GM19043 (cell line): ENCODE measurements around the gene OR1J1.

Experiments
- ATAC-seq: cut with Tn5 transposase; IDR thresholded peaks from one replicate; pipeline ENCODE4 v1.9.1; 2021; ENCODE audit warnings: low read depth; ENCODE audit not compliant: unreplicated experiment

The OR1J1 gene, protein sequence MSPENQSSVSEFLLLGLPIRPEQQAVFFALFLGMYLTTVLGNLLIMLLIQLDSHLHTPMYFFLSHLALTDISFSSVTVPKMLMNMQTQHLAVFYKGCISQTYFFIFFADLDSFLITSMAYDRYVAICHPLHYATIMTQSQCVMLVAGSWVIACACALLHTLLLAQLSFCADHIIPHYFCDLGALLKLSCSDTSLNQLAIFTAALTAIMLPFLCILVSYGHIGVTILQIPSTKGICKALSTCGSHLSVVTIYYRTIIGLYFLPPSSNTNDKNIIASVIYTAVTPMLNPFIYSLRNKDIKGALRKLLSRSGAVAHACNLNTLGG

DNA sequence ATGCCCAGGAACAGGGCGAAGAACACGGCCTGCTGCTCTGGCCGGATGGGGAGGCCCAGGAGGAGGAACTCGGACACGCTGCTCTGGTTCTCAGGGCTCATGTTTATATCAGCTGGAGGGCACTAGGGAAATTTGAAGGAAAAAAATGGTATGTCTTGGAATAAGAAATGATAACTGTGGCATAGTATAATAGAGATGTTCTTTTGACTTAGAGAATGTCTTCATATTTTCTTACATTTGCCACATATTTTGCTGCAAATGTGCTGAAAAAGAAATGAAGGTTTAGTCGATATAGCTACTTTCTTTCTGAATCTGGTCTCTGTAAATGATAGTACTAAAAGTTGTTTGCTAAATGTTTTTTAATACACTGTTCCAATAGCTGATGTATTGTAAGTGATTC is at the start of gene OR1J1:
OR1J1 (minus strand) TSS at position 101 of the 400 bp plus-strand sequence; CDS start at position 101, 0 bp downstream.
- ATAC-seq = no peak

DNA sequence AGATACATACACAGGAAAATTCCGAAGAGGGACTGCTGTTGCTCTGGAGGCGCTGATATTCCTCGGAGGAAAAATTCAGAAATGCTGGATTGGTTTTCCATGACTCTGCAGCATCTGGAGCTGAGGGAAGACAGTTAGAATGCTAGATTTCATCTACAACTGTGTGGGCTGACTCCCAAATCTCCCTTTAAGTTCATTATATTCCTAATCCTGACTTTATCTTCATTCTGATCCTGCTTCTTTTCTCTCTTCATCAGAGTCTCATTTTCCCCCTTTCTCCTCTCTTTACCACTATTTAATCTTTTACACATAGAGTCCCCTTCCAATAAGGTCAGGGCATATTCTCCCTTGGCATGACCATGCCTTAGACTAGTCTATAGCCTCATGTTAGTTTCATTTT is 49.5 kb upstream of the OR1J1 start, which contains the start of gene OR1N1:
OR1N1 (minus strand) TSS at position 101 of the 400 bp plus-strand sequence; CDS start at position 101, 0 bp downstream.
- no peak for ATAC-seq

DNA sequence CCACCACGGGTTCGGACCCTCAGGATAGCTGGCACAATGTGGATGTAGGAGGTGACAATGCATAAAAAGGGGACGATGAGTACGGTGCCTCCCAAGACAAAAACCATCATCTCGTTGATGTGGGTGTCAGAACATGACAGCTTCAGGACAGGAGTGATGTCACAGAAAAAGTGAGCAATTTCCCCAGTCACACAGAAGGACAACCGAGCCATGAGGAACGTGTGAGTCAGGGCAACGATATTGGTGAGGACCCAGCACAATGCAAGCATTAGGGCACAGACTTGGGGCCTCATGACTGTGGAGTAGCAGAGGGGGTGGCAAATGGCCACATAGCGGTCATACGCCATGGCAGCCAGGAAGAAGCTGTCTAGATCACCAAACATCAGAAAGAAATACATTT is 48.9 kb upstream of the OR1J1 start:
- no peak for ATAC-seq

DNA sequence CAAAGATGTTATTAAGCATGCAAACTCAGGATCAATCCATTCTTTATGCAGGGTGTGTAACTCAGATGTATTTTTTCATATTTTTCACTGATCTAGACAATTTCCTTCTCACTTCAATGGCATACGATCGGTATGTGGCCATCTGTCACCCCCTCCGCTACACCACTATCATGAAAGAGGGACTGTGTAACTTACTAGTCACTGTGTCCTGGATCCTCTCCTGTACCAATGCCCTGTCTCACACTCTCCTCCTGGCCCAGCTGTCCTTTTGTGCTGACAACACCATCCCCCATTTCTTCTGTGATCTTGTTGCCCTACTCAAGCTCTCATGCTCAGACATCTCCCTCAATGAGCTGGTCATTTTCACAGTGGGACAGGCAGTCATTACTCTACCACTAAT is 41.6 kb upstream of the OR1J1 start:
- ATAC-seq = no peak

DNA sequence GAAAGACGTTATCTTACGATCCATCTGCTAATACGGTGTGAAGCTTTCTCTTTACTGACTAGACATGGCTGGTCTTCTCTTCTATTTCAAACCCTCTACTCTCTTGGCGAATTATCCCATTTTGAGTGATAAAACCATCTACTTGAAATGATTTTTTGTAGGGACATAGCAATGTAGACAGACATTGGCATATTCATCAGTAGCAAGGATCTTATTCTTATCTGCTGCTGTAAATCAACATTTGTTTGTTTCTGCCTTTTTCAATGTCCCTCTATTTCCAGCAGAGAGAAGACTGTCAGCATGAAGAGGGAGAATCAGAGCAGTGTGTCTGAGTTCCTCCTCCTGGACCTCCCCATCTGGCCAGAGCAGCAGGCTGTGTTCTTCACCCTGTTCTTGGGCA is 41.1 kb upstream of the OR1J1 start, which contains the start of gene OR1J4:
OR1J4 (plus strand) TSS at position 301 of the 400 bp plus-strand sequence; CDS start at position 301, 0 bp downstream.
- no peak for ATAC-seq

DNA sequence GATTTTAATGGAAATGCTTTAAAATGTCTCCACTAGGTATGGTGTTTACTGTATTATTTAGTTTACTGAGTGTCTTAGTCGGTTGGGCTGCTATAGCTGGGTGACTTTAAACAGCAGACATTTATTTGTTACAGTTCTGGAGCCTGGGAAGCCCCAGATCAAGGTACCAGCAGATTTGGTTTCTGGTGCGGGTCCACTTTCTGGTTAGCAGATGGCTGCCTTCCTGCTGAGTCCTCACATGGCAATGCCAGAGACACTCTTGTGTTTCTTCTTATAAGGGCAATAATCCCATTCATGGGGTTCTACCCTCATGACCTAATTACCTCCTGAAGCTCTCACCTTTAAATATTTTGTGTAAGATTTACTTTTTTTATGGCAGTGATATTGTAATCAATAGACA is 40.5 kb upstream of the OR1J1 start:
- no peak for ATAC-seq

DNA sequence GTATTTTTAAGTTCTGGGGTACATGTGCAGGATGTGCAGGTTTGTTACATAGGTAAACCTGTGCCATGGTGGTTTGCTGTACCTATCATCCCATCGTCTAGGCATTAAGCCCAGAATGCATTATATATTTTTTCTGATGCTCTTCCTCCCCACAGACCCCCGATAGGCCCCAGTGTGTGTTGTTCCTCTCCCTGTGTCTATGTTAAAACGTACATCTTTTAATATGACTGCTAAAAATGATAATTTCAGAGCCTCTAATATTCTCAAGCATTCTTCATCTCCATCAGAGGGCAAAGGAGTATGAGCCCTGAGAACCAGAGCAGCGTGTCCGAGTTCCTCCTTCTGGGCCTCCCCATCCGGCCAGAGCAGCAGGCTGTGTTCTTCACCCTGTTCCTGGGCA is 32.8 kb upstream of the OR1J1 start, which contains the start of gene OR1J2:
OR1J2 (plus strand) TSS at position 301 of the 400 bp plus-strand sequence; CDS start at position 301, 0 bp downstream.
- ATAC-seq = no peak

DNA sequence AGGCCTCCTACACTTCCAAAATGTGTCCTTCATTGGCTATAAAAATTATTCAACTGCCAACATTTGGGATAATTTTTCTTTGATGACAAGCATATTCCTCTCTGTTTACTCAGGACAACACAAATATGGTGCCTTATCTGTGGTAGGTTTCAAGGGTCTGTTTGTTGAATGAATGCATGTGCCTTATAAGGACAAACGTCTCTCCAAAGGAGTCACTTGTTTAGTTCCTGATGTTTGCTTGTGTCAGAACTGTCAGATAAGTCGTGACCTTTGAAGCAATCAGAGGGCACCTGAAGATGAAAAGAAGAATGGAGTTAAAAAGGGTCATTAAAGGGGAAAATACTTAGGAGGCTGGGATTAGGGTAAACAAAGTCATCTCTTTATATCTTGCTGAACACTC is 29.2 kb upstream of the OR1J1 start:
- ATAC-seq = no peak

DNA sequence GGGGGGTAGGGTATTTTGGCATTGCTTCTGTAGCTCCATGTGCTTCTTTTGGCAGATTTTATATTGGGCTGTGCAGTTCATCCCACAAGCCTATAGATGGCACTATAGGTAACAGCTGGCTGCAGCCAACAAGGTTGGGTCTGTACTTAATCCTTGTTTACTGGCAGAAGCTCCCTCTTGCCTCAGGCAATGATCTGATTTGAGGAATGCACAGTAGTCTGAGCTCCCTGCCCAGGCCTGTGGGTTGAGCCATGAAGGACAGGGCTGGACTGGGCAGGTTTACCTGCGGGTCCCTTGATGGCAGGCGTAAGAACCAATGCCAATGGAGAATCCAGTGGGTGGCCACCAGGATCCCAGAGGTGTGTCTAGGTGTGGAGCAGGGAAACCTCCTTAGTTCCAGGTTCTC is 21.2 kb upstream of the OR1J1 start:
- ATAC-seq = no peak

DNA sequence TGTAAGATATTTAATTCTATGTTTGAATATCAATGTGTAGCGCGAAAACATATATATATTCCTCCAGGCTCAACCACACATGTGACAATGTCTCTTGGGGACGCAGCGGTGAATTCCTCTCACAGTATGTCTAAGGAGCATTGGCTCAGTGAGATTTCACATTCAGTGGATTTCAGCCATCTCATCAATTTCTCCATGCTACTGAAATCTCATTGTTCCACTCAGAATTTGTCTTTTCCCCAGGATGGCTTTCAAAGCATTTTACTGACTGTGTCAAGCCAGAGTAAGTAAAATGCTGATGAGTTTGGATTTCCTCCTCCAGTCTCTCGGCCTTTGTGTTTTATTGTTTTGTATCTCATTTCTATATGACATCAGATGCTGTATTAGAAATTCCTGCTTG is 1.3 kb upstream of the OR1J1 start:
- ATAC-seq = no peak

DNA sequence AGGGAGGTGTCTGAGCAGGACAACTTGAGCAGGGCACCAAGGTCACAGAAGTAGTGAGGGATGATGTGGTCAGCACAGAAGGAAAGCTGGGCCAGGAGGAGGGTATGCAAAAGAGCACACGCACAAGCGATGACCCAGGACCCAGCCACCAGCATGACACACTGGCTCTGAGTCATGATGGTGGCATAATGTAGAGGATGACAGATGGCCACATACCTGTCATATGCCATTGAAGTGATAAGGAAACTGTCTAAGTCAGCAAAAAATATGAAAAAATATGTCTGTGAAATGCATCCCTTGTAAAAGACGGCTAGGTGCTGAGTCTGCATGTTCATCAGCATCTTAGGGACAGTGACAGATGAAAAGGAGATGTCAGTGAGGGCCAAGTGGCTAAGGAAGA is 380 bp downstream of the OR1J1 start:
- no peak for ATAC-seq

DNA sequence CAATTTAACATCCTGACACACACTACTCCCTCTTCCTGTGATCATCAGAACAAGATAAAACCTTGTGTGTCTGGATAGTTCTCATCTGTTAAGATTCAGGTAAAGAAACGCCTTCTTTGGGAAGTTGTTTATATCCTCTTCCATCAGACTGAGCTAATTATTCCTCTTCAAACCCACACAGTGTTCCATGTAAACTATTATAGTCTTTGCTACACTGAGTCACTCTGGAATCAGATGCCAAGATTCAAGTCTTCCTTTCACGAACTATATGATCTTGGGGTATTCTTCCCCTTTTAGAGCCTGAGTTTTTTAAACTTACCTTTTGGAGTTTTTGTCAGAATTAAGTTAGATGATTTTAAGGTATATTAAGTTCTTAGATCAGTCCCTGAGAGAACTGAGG is 2.0 kb downstream of the OR1J1 start:
- ATAC-seq = no peak

DNA sequence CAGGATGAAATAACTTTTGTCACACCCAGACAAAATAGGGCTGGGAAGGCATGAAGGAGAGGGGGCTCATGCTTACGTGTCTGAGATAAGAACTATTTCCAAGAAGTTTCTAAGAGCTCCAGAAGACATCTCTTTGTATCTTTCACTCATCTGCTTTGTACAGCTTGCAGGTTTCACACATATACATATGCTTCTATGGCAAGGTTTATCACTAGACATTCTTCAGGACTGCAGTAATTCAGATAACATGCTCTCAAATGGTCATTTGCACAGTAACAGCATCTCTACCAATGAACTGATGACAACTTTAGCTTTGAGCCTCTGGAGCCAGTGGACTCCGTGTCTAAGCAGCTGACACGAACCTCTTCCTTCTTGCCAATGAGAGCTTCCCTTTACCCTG is 3.2 kb downstream of the OR1J1 start:
- ATAC-seq = no peak

DNA sequence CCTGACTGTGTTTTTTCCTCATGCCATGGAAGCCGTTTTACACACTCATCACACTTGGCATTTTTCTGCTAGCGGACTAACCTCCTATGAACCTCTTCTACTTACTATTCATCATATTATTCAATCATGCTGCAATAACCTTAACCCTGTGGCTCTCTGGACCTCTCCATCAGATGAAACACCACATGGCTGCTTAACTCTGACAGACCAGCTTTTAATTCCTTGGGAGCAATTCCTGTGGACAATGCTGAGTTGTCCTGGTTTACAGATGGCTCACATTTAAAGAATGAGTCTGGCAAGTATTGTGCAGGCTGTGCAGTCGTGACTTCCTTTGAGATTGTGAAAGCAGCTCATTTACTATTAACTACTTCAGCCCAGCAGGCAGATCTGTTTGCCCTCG is 9.0 kb downstream of the OR1J1 start:
- no peak for ATAC-seq

DNA sequence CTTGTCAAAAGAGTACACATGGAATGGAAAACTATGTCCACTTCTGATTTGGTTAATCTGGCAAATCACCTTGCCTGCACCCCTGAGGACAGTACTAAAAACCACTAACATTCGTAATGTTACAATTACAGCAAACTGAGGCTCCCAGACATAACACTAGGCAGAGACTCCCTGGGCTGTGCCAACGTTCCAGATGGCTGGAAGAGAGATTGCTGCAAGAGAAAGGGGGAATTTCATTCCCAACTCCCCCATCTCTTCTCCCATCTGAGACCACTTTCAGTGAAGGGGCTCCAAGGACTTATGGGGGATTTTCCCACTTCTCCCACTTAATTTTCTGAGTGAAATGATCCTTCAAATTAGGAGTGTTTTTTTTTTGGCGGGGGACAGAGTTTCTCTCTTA is 11.3 kb downstream of the OR1J1 start:
- no peak for ATAC-seq

DNA sequence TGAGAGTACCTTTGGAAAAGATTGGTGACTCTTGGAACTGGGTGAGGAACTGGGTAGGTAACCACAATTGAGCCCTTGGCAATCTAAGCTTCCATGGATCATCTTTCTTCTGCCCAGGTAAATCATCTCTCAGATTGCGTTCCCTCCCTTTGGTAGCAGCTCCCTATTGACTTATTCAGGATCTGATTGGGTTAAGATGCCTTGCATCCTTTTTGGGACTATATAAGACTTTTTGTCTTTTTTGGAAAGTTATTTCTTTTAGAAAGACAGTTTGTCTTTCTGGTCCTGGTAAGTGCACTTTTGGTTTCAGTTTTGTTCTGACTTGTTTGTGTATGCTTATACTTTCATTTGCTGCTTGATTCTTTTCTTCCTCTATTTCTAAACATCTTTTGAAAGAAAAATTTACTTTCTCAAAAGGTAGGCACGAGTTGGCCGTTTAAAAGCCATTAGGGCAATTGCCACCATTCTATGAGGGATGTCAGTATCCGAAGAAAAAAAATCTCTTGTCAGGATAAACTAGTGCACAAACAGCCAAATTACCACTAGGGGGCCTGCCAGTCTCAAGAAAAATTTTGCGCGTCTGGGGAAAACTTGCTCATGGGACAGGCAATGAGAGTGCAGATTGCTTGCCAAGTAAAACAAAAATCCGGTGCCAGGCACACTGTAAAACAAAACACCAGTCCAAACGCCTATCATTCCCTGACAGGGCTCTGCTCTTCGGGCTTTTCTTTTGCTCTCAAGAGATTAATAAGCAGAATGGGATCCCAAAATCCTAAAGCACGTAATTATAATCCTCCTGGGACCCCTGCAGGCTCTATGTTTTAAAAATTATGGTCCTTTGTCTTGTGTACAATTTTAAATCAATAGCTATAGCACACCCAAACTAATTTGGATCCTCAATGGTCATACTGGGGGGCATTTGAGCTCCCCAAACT is 12.8 kb downstream of the OR1J1 start:
- peak; percentile 52 for ATAC-seq

DNA sequence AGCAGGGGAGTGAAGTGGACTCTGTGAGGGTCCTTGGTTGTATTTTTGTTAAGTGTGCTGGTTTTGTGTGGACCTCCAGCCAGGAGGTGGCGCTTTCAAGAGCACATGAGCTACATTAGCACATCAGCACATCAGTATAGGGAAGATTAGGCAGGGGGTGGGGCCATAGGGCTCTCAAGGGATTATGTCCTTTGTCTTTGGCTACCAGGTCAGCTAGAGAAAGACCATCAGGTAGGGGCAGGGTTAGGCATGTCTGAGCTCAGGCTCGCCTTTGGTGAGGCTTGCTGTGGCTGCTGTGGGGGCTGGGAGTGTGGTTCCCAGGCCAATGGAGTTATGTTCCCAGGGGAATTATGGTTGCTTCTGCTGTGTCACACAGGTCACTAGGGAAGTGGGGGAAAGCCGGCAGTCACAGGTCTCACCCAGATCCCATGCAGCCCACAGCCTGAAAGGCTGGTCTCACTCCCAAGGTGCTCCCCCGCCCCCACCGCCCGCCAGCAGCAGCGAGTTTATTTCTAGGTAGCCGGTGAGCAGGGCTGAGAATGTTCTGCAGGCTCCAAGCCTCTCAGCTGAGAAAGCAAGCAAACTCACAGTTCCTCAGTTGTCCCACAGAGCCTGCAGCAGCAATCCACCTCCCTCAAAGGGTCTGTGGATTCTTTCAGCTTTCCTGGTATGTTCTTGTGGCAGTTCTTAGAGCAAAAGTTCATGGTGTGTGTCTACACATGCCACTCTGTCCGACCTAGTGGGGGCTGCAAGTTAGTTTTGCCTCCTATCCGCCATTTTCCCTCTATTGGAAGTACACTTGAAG is 13.7 kb downstream of the OR1J1 start:
- peak; percentile 86 for ATAC-seq

DNA sequence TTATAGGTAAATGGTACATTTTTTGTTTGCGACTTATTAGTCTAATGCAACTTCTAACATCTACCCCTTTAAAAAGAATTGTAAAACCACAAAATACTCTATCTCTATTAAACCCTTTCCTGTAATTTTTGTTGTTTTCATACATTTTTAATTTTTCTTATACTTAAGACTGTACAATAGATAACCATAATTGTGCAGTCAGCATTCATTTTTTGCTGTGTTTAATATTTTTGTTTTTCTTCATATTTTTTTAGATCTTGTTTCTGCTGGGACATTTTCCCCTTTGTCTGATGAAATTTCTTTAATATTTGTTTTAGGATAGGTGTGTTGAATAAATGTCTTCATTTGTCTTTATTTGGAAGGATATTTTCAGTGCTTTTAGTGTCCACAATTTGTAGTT is 19.9 kb downstream of the OR1J1 start:
- ATAC-seq = no peak

DNA sequence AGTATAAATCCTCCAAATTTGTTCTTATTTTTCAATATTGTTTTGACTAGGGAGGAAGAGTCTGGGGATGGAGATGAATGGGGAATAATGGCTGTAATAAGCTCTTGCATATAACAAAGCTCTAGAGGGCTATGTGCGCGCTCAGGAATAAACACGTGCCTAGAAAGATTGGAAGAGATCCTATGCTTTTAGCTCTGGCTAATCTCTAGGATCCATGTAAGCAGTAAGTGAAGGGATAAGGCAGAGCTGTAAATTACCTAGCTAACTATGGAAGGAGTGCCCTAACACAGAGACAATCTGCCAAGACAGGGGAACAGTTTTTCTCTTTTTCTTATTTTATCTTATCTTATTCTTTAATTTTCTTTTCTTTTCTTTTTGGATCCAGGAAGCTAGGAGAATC is 21.6 kb downstream of the OR1J1 start:
- no peak for ATAC-seq

DNA sequence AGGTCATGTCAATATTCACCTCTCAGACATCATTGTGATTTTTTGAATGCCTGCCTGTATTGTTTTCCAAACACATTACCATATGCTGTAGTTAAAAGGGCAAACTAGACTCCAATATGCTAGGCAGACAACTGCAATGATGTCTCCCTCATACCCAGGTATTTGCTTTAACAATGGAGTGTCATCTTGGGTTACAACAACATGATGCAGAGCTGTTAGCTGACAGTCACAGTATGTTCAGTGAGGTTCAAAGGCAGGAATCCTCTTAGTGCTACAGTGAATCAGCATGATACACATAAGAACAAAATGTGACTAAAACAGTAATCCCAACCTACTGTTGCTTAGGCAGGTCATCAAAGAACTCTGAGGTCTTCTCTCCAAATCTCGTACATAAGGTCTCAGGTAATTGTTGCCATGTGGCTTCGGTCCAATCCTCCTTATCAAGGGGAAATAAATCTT is 24.0 kb downstream of the OR1J1 start:
- ATAC-seq = no peak
